ENCODE data around the gene LRRC59. TPM values are rescaled to one million over a fixed set of nuclear protein-coding genes. Genes with fewer than 3 reads are reported as not detected.

Gene LRRC59
- total and polyA plus RNA-seq, 2 of the 8 experiments (the other 6 are each of a cell fraction or from before 2014, with no cell fraction given) = 48.3 to 117 TPM

- H3K4me1 ChIP-seq (replicated peaks in 1 of 4; ENCODE audit: control insufficient read depth in 3 of 4, insufficient read depth in 4 of 4, low read length in 3 of 4) = peaks cover 4 to 12% (median 10%) of the 10 kb centered on the region in 4 experiments
- no peak for FAIRE-seq
- no peak overlapping the region for H3K4me3 ChIP-seq (ENCODE audit: extremely low read depth in 1 of 4, insufficient read depth in 2 of 4, low read depth in 3 of 4, low read length in 4 of 4)
- H3K14ac ChIP-seq (ENCODE audit: insufficient read length) = no peak overlapping the region
- H4K5ac ChIP-seq (ENCODE audit: insufficient read length, low read depth, low read length) = no peak overlapping the region
- H2BK12ac ChIP-seq (ENCODE audit: low read depth, low read length) = no peak overlapping the region
- H3K18ac ChIP-seq (ENCODE audit: extremely low read depth, low read length) = no peak overlapping the region
- H3K36me3 ChIP-seq (ENCODE audit: control insufficient read depth in 2 of 4, insufficient read depth in 4 of 4, low read length in 3 of 4) = peaks cover 7 to 21% (median 13%) of the 10 kb centered on the region in 4 experiments; a peak in 7 of 8 replicates
- no peaks in the 10 kb centered on the region for H3K9me3 ChIP-seq (ENCODE audit: insufficient read depth in 2 of 2, low read depth in 1 of 2, low read length in 1 of 2)
- H4K20me1 ChIP-seq (replicated peaks in 1 of 2; ENCODE audit: control insufficient read depth in 1 of 2, insufficient read depth in 2 of 2, low read length in 2 of 2) = peaks cover 2 to 29% of the 10 kb centered on the region in 2 experiments
- no peak overlapping the region for H3K4ac ChIP-seq (replicated peaks; ENCODE audit: insufficient read length, low read depth, low read length)
- H3K9ac ChIP-seq (replicated peaks in 1 of 4; ENCODE audit: extremely low read depth in 1 of 4, low read depth in 3 of 4, low read length in 3 of 4) = no peak overlapping the region
- no peak overlapping the region for H3K23ac ChIP-seq (ENCODE audit: insufficient read length)
- no peak overlapping the region for H4K8ac ChIP-seq (ENCODE audit: extremely low read depth, insufficient read depth, low read length)
- H3K79me2 ChIP-seq (ENCODE audit: control insufficient read depth in 1 of 2, insufficient read depth in 2 of 2, low read length in 2 of 2) = peaks cover 0 to 25% of the 10 kb centered on the region in 2 experiments; a peak in 2 of 4 replicates
- no peak overlapping the region for H3K56ac ChIP-seq (replicated peaks; ENCODE audit: insufficient read length, low read depth, low read length)
- no peak for DNase-seq (ENCODE audit: low read depth in 1 of 2, low spot score in 2 of 2)
- H2BK20ac ChIP-seq (ENCODE audit: low read length) = no peak overlapping the region
- H2AK5ac ChIP-seq (ENCODE audit: low read depth, low read length) = no peak overlapping the region
- H2BK15ac ChIP-seq (ENCODE audit: low read length) = no peak overlapping the region
- no peaks in the 10 kb centered on the region for H3K27me3 ChIP-seq (replicated peaks in 1 of 4; ENCODE audit: control insufficient read depth in 3 of 4, extremely low read depth in 1 of 4, insufficient read depth in 3 of 4, low read length in 3 of 4)
- H2BK5ac ChIP-seq (ENCODE audit: low read depth, low read length) = no peak overlapping the region
- no peak overlapping the region for H2BK120ac ChIP-seq (replicated peaks; ENCODE audit: low read depth, low read length)
- no peak overlapping the region for H2AFZ ChIP-seq (ENCODE audit: low read length)
- no peak overlapping the region for H3K4me2 ChIP-seq (ENCODE audit: insufficient read depth in 1 of 2, low read depth in 2 of 2, low read length in 2 of 2)
- peaks cover 11% of the 10 kb centered on the region for H3K23me2 ChIP-seq (ENCODE audit: low read depth, low read length)
- H3K27ac ChIP-seq (ENCODE audit: low read depth, low read length) = no peak overlapping the region
- TF ChIP-seq YY1 (IDR thresholded peaks at IDR 0.05; ENCODE audit: low read depth, low read length) = no peak
- CTCF ChIA-PET (ENCODE audit: partially characterized antibody) = interaction anchor here (2.2 kb wide), 1 partner anchor 12 kb away, joined by 11 read pairs; no protein-coding TSS in a partner anchor
- H4K91ac ChIP-seq (replicated peaks; ENCODE audit: insufficient read length, low read length) = no peak overlapping the region
- peaks cover 20% of the 10 kb centered on the region for H3K79me1 ChIP-seq (ENCODE audit: low read depth, low read length)
- 90 to 100% methylated on average over 1 to 2 of the region's 2 CpGs for whole genome bisulfite sequencing, 2 experiments (ENCODE audit: extremely low coverage in 1 of 2, insufficient coverage in 1 of 2, insufficient read length in 1 of 2, insufficient replicate concordance in 2 of 2, low coverage in 1 of 2, low lambda C conversion rate in 2 of 2, missing lambda C conversion rate in 1 of 2)
- POLR2A ChIA-PET (ENCODE audit: partially characterized antibody) = interaction anchor here (12.4 kb wide), 1 partner anchor 12 kb away, joined by 135 read pairs; no protein-coding TSS in a partner anchor
Measured at GRCh38 chr17:50350733-50351132, 46.6 kb downstream of the LRRC59 start.
